ENCODE data around the gene RGS3. TPM values are rescaled to one million over a fixed set of nuclear protein-coding genes. Genes with fewer than 3 reads are reported as not detected.

Gene RGS3
- total and polyA plus RNA-seq, 10 of the 15 experiments (the other 5 are each of a cell fraction or from before 2014, with no cell fraction given), result 2.9 to 138 (median 28.8) TPM

- no peak overlapping the region for H2AFZ ChIP-seq (ENCODE audit: control insufficient read depth, low read depth, low read length)
- ChIA-PET RAD21 (ENCODE audit: unreplicated experiment) (interaction anchor here (1.0 kb wide), 1 partner anchor 13 kb away, joined by 5 read pairs; no protein-coding TSS in a partner anchor), SMC1A (ENCODE audit: uncharacterized antibody, unreplicated experiment) (interaction anchor here (1.2 to 1.7 kb wide), 3 partner anchors 12 to 119 kb away, joined by 3 to 6 read pairs (median 5); no protein-coding TSS in a partner anchor), POLR2A (no interaction called here), CTCF (interaction anchor here (1.4 kb wide), 1 partner anchor 10 kb away, joined by 4 read pairs; no protein-coding TSS in a partner anchor)
- no peak for DNase-seq (ENCODE audit: low read depth, low spot score)
- no peak for ATAC-seq
- in situ Hi-C loops (cut with MboI), result no loop called here
- H3K4me3 ChIP-seq, result no peak overlapping the region
- no peak overlapping the region for H3K9ac ChIP-seq (ENCODE audit: control insufficient read depth, insufficient read depth, low read length)
- no peaks in the 10 kb centered on the region for H3K4me1 ChIP-seq (ENCODE audit: control insufficient read depth, insufficient read depth, low read length)
- TF ChIP-seq RAD21 (IDR thresholded peaks at IDR 0.05; ENCODE audit: insufficient read depth, low read depth, low read length) (no peak), NBN (IDR thresholded peaks at IDR 0.05) (no peak), IKZF2 (IDR thresholded peaks at IDR 0.05) (no peak), ZNF217 (IDR thresholded peaks at IDR 0.05) (no peak), BACH1 (IDR thresholded peaks at IDR 0.05; ENCODE audit: borderline replicate concordance) (no peak), HDGF (IDR thresholded peaks at IDR 0.05) (no peak), CREB1 (IDR thresholded peaks at IDR 0.05; ENCODE audit: low read depth) (no peak), E4F1 (IDR thresholded peaks at IDR 0.05; ENCODE audit: borderline replicate concordance, partially characterized antibody) (no peak), RCOR1 (conservative IDR thresholded peaks at IDR 0.05; ENCODE audit: low read depth, low read length) (no peak), KAT2A (conservative IDR thresholded peaks at IDR 0.05; ENCODE audit: control insufficient read depth, low read depth, low read length) (no peak), EED (IDR thresholded peaks at IDR 0.05; ENCODE audit: low read depth) (no peak)
- TF ChIP-seq, protein P1, sequence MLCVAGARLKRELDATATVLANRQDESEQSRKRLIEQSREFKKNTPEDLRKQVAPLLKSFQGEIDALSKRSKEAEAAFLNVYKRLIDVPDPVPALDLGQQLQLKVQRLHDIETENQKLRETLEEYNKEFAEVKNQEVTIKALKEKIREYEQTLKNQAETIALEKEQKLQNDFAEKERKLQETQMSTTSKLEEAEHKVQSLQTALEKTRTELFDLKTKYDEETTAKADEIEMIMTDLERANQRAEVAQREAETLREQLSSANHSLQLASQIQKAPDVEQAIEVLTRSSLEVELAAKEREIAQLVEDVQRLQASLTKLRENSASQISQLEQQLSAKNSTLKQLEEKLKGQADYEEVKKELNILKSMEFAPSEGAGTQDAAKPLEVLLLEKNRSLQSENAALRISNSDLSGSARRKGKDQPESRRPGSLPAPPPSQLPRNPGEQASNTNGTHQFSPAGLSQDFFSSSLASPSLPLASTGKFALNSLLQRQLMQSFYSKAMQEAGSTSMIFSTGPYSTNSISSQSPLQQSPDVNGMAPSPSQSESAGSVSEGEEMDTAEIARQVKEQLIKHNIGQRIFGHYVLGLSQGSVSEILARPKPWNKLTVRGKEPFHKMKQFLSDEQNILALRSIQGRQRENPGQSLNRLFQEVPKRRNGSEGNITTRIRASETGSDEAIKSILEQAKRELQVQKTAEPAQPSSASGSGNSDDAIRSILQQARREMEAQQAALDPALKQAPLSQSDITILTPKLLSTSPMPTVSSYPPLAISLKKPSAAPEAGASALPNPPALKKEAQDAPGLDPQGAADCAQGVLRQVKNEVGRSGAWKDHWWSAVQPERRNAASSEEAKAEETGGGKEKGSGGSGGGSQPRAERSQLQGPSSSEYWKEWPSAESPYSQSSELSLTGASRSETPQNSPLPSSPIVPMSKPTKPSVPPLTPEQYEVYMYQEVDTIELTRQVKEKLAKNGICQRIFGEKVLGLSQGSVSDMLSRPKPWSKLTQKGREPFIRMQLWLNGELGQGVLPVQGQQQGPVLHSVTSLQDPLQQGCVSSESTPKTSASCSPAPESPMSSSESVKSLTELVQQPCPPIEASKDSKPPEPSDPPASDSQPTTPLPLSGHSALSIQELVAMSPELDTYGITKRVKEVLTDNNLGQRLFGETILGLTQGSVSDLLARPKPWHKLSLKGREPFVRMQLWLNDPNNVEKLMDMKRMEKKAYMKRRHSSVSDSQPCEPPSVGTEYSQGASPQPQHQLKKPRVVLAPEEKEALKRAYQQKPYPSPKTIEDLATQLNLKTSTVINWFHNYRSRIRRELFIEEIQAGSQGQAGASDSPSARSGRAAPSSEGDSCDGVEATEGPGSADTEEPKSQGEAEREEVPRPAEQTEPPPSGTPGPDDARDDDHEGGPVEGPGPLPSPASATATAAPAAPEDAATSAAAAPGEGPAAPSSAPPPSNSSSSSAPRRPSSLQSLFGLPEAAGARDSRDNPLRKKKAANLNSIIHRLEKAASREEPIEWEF (IDR thresholded peaks at IDR 0.05; ENCODE audit: insufficient replicate concordance, low read depth, low read length), result no peak
- no peaks in the 10 kb centered on the region for H3K27me3 ChIP-seq (replicated peaks in 1 of 2; ENCODE audit: control insufficient read depth in 2 of 2, insufficient read depth in 2 of 2, low read length in 1 of 2)
- no peak for FAIRE-seq
- H3K9me3 ChIP-seq (replicated peaks; ENCODE audit: control insufficient read depth, insufficient read depth, low read length), result no peaks in the 10 kb centered on the region
- no peak overlapping the region for H3K27ac ChIP-seq (ENCODE audit: control insufficient read depth, insufficient read depth)
- no TSS peak for BruUV-seq (replicated peaks)
- peaks cover 3% of the 10 kb centered on the region for H3K79me2 ChIP-seq (ENCODE audit: control insufficient read depth, insufficient read depth, low read length)
- no peak overlapping the region for H3K4me2 ChIP-seq (ENCODE audit: control insufficient read depth, insufficient read depth)
- intact Hi-C loops (cut with micrococcal nuclease; ENCODE audit: unreplicated experiment), result no loop called here
- 77% methylated on average over 21 of the region's 21 CpGs for WGBS (ENCODE audit: insufficient coverage, insufficient replicate concordance, low lambda C conversion rate, missing lambda C conversion rate)
- H3K36me3 ChIP-seq (ENCODE audit: control insufficient read depth in 2 of 2, insufficient read depth in 2 of 2, low read length in 1 of 2), result peaks cover 38 to 53% of the 10 kb centered on the region in 2 experiments
- peaks cover 4% of the 10 kb centered on the region; the same call in 1 of the 2 replicates for H4K20me1 ChIP-seq (ENCODE audit: control insufficient read depth, insufficient read depth)
These were observed 73.1 kb downstream of the RGS3 start for GRCh38 chr9:113536483-113537228.

Measured in GM12878 (cell line).